IMR-90 (cell line): ENCODE results near the gene UBAP2L. TPM values are rescaled to one million over a fixed set of nuclear protein-coding genes. Genes with fewer than 3 reads are reported as not detected.

ENCODE experiments used
- ATAC-seq: fragments of 200-7000 bp; cut with Tn5 transposase; 2 replicates; pipeline ENCODE4 v1.9.1; 2020; ENCODE audit warnings: low read depth, mild to moderate bottlenecking, moderate library complexity
- BruUV-seq: library from RNA; stranded (reverse); fragments of 400-500 nt; replicated peaks from 2 replicates; lab custom pipeline; 2021; lab: Mats Ljungman, UMichigan
- CTCF ChIA-PET: fragments of 300-600 bp; formaldehyde crosslinking; extraction: SDS; loops from one replicate; lab custom pipeline; 2021; ENCODE audit warnings: antibody characterized with exemption; lab: Yijun Ruan, JAX
- POLR2A ChIA-PET: fragments of 300-600 bp; sonication (Branson Sonifier 250); formaldehyde crosslinking; loops from one replicate; lab custom pipeline; 2022; ENCODE audit warnings: antibody characterized with exemption; ENCODE audit not compliant: unreplicated experiment; lab: Charles Lee
- DNase-seq: peaks from one replicate; pipeline ENCODE4 v3.0.0; 2013
- H2AFZ ChIP-seq: replicated peaks from 2 replicates; pipeline ENCODE3; 2013; ENCODE audit warnings: low read length, mild to moderate bottlenecking; ENCODE audit not compliant: poor library complexity
- H2AK5ac ChIP-seq: 2 replicates; pipeline ENCODE4 v1.6.1; 2013; ENCODE audit warnings: low read depth, low read length, inconsistent platforms
- H2AK9ac ChIP-seq: replicated peaks from 2 replicates; pipeline ENCODE3; 2013; ENCODE audit warnings: mild to moderate bottlenecking, low read depth, low read length, moderate library complexity; ENCODE audit not compliant: poor library complexity
- H2BK120ac ChIP-seq: 2 replicates; pipeline ENCODE4 v1.6.1; 2013; ENCODE audit warnings: low read depth, low read length, inconsistent platforms
- H2BK15ac ChIP-seq: 3 replicates; pipeline ENCODE4 v1.6.1; 2013; ENCODE audit warnings: low read depth, low read length, inconsistent platforms
- H2BK20ac ChIP-seq: 2 replicates; pipeline ENCODE4 v1.6.1; 2013; ENCODE audit warnings: low read depth, mild to moderate bottlenecking, inconsistent platforms, low read length, moderate library complexity
- H2BK5ac ChIP-seq: 2 replicates; pipeline ENCODE4 v1.6.1; 2013; ENCODE audit warnings: mild to moderate bottlenecking, low read depth, low read length, inconsistent platforms; ENCODE audit not compliant: poor library complexity, severe bottlenecking
- H3K14ac ChIP-seq: replicated peaks from 2 replicates; pipeline ENCODE4 v1.6.1; 2013; ENCODE audit warnings: low read depth, low read length, inconsistent platforms
- H3K18ac ChIP-seq: 2 replicates; pipeline ENCODE4 v1.6.1; 2013; ENCODE audit warnings: low read depth, low read length, control low read depth
- H3K23ac ChIP-seq: 2 replicates; pipeline ENCODE4 v1.6.1; 2013; ENCODE audit warnings: low read depth, low read length, inconsistent platforms
- H3K27ac ChIP-seq: 2 replicates; pipeline ENCODE4 v1.5.1; 2013; ENCODE audit warnings: mild to moderate bottlenecking, control low read depth, low read length; ENCODE audit not compliant: insufficient read depth
- H3K27me3 ChIP-seq: 2 replicates; pipeline ENCODE4 v1.6.1; 2013; ENCODE audit warnings: low read length; ENCODE audit not compliant: control insufficient read depth, insufficient read depth
- H3K36me3 ChIP-seq: 2 replicates; pipeline ENCODE4 v1.6.1; 2013; ENCODE audit warnings: low read length, mixed read lengths; ENCODE audit not compliant: control insufficient read depth, insufficient read depth
- H3K4ac ChIP-seq: 2 replicates; pipeline ENCODE4 v1.6.1; 2013; ENCODE audit warnings: low read depth, low read length, inconsistent platforms
- H3K4me1 ChIP-seq: 2 replicates; pipeline ENCODE4 v1.6.1; 2013; ENCODE audit warnings: low read length, mixed read lengths; ENCODE audit not compliant: control insufficient read depth, insufficient read depth
- H3K4me2 ChIP-seq: 2 replicates; pipeline ENCODE4 v1.6.1; 2013; ENCODE audit warnings: low read depth, mild to moderate bottlenecking, control low read depth, low read length, moderate library complexity
- H3K4me3 ChIP-seq: 2 replicates; pipeline ENCODE4 v1.5.1; 2013; ENCODE audit warnings: low read depth, mild to moderate bottlenecking, control low read depth, low read length, moderate library complexity; ENCODE audit not compliant: insufficient read depth
- H3K56ac ChIP-seq: 2 replicates; pipeline ENCODE4 v1.6.1; 2013; ENCODE audit warnings: low read length, inconsistent platforms; ENCODE audit not compliant: insufficient read depth; ENCODE audit errors: extremely low read depth
- H3K79me1 ChIP-seq, 2 experiments: 2 replicates each; pipeline ENCODE4 v1.6.1; 2013; ENCODE audit warnings: low read length in 2 of 2, inconsistent platforms in 1 of 2, low read depth in 1 of 2
- H3K9ac ChIP-seq: 2 replicates; pipeline ENCODE4 v1.6.1; 2013; ENCODE audit warnings: low read depth, low read length, control low read depth
- H3K9me1 ChIP-seq: 2 replicates; pipeline ENCODE4 v1.6.1; 2013; ENCODE audit warnings: low read length, inconsistent platforms; ENCODE audit not compliant: insufficient read depth
- H3K9me3 ChIP-seq: 2 replicates; pipeline ENCODE4 v1.6.1; 2013; ENCODE audit warnings: low read length; ENCODE audit not compliant: control insufficient read depth, insufficient read depth
- H4K20me1 ChIP-seq: 2 replicates; pipeline ENCODE4 v1.6.1; 2013; ENCODE audit warnings: low read length, inconsistent platforms; ENCODE audit not compliant: insufficient read depth
- H4K5ac ChIP-seq: 2 replicates; pipeline ENCODE4 v1.6.1; 2013; ENCODE audit warnings: mild to moderate bottlenecking, low read depth, low read length, control low read depth
- H4K8ac ChIP-seq, 2 experiments: 2 replicates each; pipeline ENCODE4 v1.6.1; 2013; ENCODE audit warnings: low read depth in 2 of 2, low read length in 2 of 2, control low read depth in 1 of 2, inconsistent platforms in 1 of 2
- H4K91ac ChIP-seq: 2 replicates; pipeline ENCODE4 v1.6.1; 2013; ENCODE audit warnings: low read depth, low read length, inconsistent platforms; ENCODE audit not compliant: insufficient read depth
- BHLHE40 ChIP-seq: fragments of 150-350 bp; IDR thresholded peaks from 2 replicates; pipeline ENCODE4 v1.6.1; 2016; ENCODE audit warnings: mild to moderate bottlenecking, low read depth, low read length
- CEBPB ChIP-seq: IDR thresholded peaks from 2 replicates; pipeline ENCODE4 v1.6.1; 2012; ENCODE audit warnings: low read depth, low read length, improper control_type of control experiment
- CTCF ChIP-seq: conservative IDR thresholded peaks from 2 replicates; pipeline ENCODE4 v1.5.1; 2012; ENCODE audit warnings: mild to moderate bottlenecking, low read depth, low read length, improper control_type of control experiment
- FOS ChIP-seq: fragments of 150-350 bp; IDR thresholded peaks from 2 replicates; pipeline ENCODE4 v1.6.1; 2016; ENCODE audit warnings: low read depth, low read length
- MAFK ChIP-seq: IDR thresholded peaks from 2 replicates; pipeline ENCODE4 v1.6.1; 2012; ENCODE audit warnings: low read depth, low read length, improper control_type of control experiment
- MAZ ChIP-seq: IDR thresholded peaks from 2 replicates; pipeline ENCODE4 v1.6.1; 2012; ENCODE audit warnings: low read depth, mild to moderate bottlenecking, low read length, improper control_type of control experiment, moderate library complexity, borderline replicate concordance
- POLR2A ChIP-seq: IDR thresholded peaks from 2 replicates; pipeline ENCODE4 v1.6.1; 2012; ENCODE audit warnings: mild to moderate bottlenecking, low read depth, low read length
- RAD21 ChIP-seq: IDR thresholded peaks from 2 replicates; pipeline ENCODE4 v1.6.1; 2012; ENCODE audit warnings: low read length, improper control_type of control experiment
- RCOR1 ChIP-seq: IDR thresholded peaks from 2 replicates; pipeline ENCODE4 v1.6.1; 2012; ENCODE audit warnings: mild to moderate bottlenecking, low read length, improper control_type of control experiment; ENCODE audit not compliant: insufficient replicate concordance
- RFX5 ChIP-seq: IDR thresholded peaks from 2 replicates; pipeline ENCODE4 v1.8.0; 2012; ENCODE audit warnings: low read depth, mild to moderate bottlenecking, low read length, moderate library complexity
- SMC3 ChIP-seq: fragments of 150-350 bp; IDR thresholded peaks from 2 replicates; pipeline ENCODE4 v1.6.1; 2016; ENCODE audit warnings: low read depth, mild to moderate bottlenecking, antibody characterized with exemption, low read length, moderate library complexity
- USF2 ChIP-seq: fragments of 150-350 bp; IDR thresholded peaks from 2 replicates; pipeline ENCODE4 v1.6.1; 2017; ENCODE audit warnings: mild to moderate bottlenecking, antibody characterized with exemption, low read length, low read depth
- WGBS, 2 experiments: methylation state at CpG; one replicate each; pipeline versions ENCODE4 v1.1.5 to v1.1.7; 2013; ENCODE audit warnings: missing lambda C conversion rate in 2 of 2; ENCODE audit not compliant: insufficient read length in 1 of 2; ENCODE audit errors: extremely low coverage in 2 of 2; 5-methylcytosine and 5-hydroxymethylcytosine counted together
- dilution Hi-C: fragments of 300-500 bp; cut with HindIII; formaldehyde crosslinking; loops from one replicate; pipeline ENCODE4 v1.14.3; 2018; ENCODE audit warnings: low sequenced_read_pairs; ENCODE audit not compliant: unreplicated experiment
- in situ Hi-C: fragments of 300-500 bp; cut with MboI; formaldehyde crosslinking; loops from 3 replicates; pipeline ENCODE4 v1.14.3; 2019; ENCODE audit warnings: low sequenced_read_pairs, inconsistent platforms, mixed read lengths
- intact Hi-C: fragments of 100-400 bp; cut with micrococcal nuclease; formaldehyde crosslinking; loops from 2 replicates; pipeline ENCODE4 v1.10.0; 2022
- polyA plus RNA-seq, 3 experiments: library from polyadenylated mRNA; depleted of rRNA; stranded (reverse); fragments of >200 nt; gene quantifications; 2 replicates each; pipeline ENCODE4 v1.2.3, GENCODE V29; 2012; ENCODE audit warnings: low replicate concordance in 1 of 3
- total RNA-seq: library from RNA; depleted of rRNA; stranded (reverse); fragments of >200 nt; gene quantifications from 2 replicates; pipeline ENCODE4 v1.2.3, GENCODE V29; 2012

The UBAP2L gene
- total and polyA plus RNA-seq, 2 of the 4 experiments (the other 2 are of a cell fraction) = 57.5 to 149 TPM

- Histone ChIP-seq H3K27me3 (no peaks in the 10 kb centered on the region), H3K4me1 (peaks cover 4% of the 10 kb centered on the region; the same call in 1 of the 2 replicates), H2AK5ac (peak within 1 kb of the TSS; percentile 92), H3K56ac (peak within 1 kb of the TSS; percentile 96), H4K20me1 (no peaks in the 10 kb centered on the region), H3K4ac (peak within 1 kb of the TSS; percentile 95), H3K18ac (peak within 1 kb of the TSS; percentile 37), H2AK9ac (peak within 1 kb of the TSS; percentile 95), H2BK120ac (peak within 1 kb of the TSS; percentile 21; the same call in 1 of the 2 replicates), H3K4me3 (peak within 1 kb of the TSS; percentile 87), H2BK5ac (peak within 1 kb of the TSS; percentile 72), H3K79me1 (peaks cover 12 to 13% of the 10 kb centered on the region in 2 experiments), H2AFZ (peak within 1 kb of the TSS; percentile 87), H3K9me3 (no peaks in the 10 kb centered on the region), H3K9ac (peak within 1 kb of the TSS; percentile 98), H3K14ac (peak within 1 kb of the TSS; percentile 97), H3K9me1 (peaks cover 5% of the 10 kb centered on the region; the same call in 1 of the 2 replicates), H4K91ac (peak within 1 kb of the TSS; percentile 92), H3K4me2 (peak within 1 kb of the TSS; percentile 84), H3K27ac (peak within 1 kb of the TSS; percentile 87), H3K36me3 (peaks cover 27% of the 10 kb centered on the region), H2BK20ac (no peak within 1 kb of the TSS), H4K5ac (peak within 1 kb of the TSS; percentile 86), H2BK15ac (0 out of 3 replicates have a peak within 1 kb of the TSS, but pooled peaks have one; percentile 37), H3K23ac (peak within 1 kb of the TSS; percentile 95), H4K8ac (peak within 1 kb of the TSS; percentile 86 to 89)
- POLR2A ChIA-PET = interaction anchor here (0.6 kb wide), 3 partner anchors 12 to 232 kb away, joined by 4 to 9 read pairs (median 8); no protein-coding TSS in a partner anchor
- peak; percentile 63 for TF ChIP-seq SMC3
- TF ChIP-seq RAD21 = peak; percentile 79
- TF ChIP-seq MAFK = no peak
- TF ChIP-seq USF2 = no peak
- TF ChIP-seq FOS = no peak
- TF ChIP-seq BHLHE40 = no peak
- TF ChIP-seq RFX5 = no peak
- TF ChIP-seq POLR2A = peak; percentile 71
- no peak for TF ChIP-seq RCOR1
- peak; percentile 86 for TF ChIP-seq CTCF
- peak; percentile 50; the same call in 1 of the 2 replicates for TF ChIP-seq MAZ
- no peak; the same call in 1 of the 2 replicates for TF ChIP-seq CEBPB
- intact Hi-C loops = loop anchor here (1.0 to 10.0 kb wide), 5 partner anchors 54 to 274 kb away; no protein-coding TSS in a partner anchor
- 0% methylated on average over 18 of the region's 47 CpGs; no CpG with 5 or more reads in 1 of the 2 experiments for WGBS, 2 experiments
- peak; percentile 97 for DNase-seq
- CTCF ChIA-PET = interaction anchor here (0.6 to 1.2 kb wide), 4 partner anchors 62 to 230 kb away, joined by 3 to 4 read pairs (median 3); no protein-coding TSS in a partner anchor
- peak; percentile 94 for ATAC-seq
- BruUV-seq = no TSS peak
- in situ Hi-C loops = loop anchor here (5.0 kb wide), 1 partner anchor 65 kb away; no protein-coding TSS in a partner anchor
- dilution Hi-C loops = no loop called here
Measured at GRCh38 chr1:154272217-154272998, 51.7 kb downstream of the UBAP2L start, which contains the start of gene HAX1. HAX1 (plus strand) TSS chr1:154272629; CDS start chr1:154272724, 95 bp downstream.
